Skeletal muscle cell (primary cell): ENCODE data around the gene MBOAT7.
"Not testable (repeated sequence)": the region's sequence is repeated elsewhere in the genome, so short reads cannot be mapped to it uniquely, and the experiment has no call there.

ENCODE experiments used
- DNase-seq: peaks from one replicate; pipeline ENCODE4 v3.0.0-alpha.2; 2010; ENCODE audit warnings: low read depth
- H3K4me3 ChIP-seq: 2 replicates; pipeline ENCODE4 v1.5.1; 2011; ENCODE audit warnings: low read depth, mild to moderate bottlenecking, control low read depth, low read length, moderate library complexity

MBOAT7 gene

DNA sequence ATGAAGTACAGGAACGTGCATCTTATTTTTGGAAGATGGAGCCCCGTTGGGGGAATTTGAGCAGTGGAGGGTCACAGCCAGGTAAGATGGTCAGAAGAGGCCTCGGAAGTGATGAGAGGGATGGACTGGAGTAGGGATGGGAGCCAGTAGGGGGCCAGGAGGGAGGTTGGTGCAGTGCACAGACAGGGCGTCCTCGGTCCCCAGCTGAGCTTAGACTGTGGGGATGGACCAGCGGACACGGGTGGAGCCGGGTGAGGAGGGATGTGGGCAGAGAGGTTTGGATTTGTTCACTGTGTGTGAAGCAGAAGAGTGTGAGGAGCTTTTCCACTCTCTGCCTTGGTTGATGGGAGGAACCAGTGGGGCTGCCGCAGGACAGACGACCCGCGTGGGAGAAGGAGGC is 21.9 kb upstream of the MBOAT7 start:
- no peak for DNase-seq
- H3K4me3 ChIP-seq = no peak overlapping the region

GRCh38 chr19:54209811-54210494 is 20.6 kb upstream of the MBOAT7 start:
- peak; percentile 89 for DNase-seq
- H3K4me3 ChIP-seq = no peak overlapping the region

GRCh38 chr19:54209058-54209810 is 19.9 kb upstream of the MBOAT7 start:
- no peak for DNase-seq

DNA sequence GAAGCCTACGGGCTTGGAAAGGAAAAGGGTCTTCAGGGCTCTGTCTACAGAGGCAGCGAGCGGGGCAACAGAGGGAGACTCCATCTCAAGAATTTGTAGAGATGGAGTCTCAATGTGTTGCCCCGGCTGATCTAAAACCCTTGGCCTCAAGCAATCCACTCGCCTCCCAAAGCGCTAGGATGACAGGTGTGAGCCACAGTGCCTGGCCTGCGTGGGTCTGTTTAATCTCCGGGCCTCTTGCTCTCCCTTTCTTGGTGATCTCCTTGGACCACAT is 19.3 kb upstream of the MBOAT7 start:
- no peak for DNase-seq
- H3K4me3 ChIP-seq = no peak overlapping the region

More at GRCh38 chr19:54209058-54209810, 19.9 kb upstream of the MBOAT7 start:
- H3K4me3 ChIP-seq = no peak overlapping the region

DNA sequence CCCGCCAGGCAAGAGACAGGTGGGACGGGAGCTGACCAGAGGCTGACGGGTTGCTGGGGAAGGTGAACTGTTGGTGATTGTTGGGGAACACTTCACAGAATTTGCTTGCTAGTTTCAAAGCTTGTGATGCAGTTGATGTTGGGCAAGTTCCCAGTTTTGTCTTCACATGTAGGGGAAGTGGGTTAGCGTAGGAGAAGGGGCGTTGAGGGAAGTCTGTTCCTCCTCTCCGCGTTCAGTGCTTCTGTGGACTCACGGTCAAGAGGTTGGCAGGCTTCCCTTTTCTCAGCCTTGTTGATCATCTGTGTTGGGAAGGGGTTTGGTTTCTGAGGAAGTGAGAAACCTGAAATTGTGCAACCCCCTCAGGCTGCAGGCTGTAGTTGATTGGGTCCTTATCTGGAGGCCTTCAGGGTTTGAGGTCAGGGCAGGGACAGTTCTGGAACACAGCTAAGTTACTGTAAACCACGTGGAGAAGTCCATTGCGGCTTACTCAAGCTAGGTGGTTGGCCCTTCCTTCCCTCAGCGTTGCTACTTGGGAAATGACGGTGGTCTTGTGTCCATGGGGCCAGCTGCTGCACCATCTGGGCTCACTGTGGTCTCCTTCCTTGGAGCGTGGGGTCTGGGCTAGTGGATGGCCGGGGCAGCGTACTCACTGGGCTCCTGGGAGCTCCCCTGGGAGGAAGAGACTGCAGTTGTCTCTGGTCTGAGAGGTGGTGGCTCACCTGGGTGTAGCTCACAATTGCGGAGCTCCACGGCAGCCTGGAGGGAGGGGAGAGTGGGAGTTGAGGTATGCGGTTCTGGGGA is 18.8 kb upstream of the MBOAT7 start:
- DNase-seq = peak; percentile 75
- no peak overlapping the region for H3K4me3 ChIP-seq

- no peak overlapping the region for H3K4me3 ChIP-seq
- DNase-seq = no peak
Observed at GRCh38 chr19:54207676-54207982, 18.2 kb upstream of the MBOAT7 start.

- H3K4me3 ChIP-seq, DNase-seq: not testable (repeated sequence)
Observed at GRCh38 chr19:54207193-54207592, 17.8 kb upstream of the MBOAT7 start.

- no peak for DNase-seq
- H3K4me3 ChIP-seq = no peak overlapping the region
Observed at GRCh38 chr19:54206831-54207177, 17.4 kb upstream of the MBOAT7 start.

GRCh38 chr19:54206030-54206830 is 16.9 kb upstream of the MBOAT7 start:
- no peak overlapping the region for H3K4me3 ChIP-seq
- no peak for DNase-seq

DNA sequence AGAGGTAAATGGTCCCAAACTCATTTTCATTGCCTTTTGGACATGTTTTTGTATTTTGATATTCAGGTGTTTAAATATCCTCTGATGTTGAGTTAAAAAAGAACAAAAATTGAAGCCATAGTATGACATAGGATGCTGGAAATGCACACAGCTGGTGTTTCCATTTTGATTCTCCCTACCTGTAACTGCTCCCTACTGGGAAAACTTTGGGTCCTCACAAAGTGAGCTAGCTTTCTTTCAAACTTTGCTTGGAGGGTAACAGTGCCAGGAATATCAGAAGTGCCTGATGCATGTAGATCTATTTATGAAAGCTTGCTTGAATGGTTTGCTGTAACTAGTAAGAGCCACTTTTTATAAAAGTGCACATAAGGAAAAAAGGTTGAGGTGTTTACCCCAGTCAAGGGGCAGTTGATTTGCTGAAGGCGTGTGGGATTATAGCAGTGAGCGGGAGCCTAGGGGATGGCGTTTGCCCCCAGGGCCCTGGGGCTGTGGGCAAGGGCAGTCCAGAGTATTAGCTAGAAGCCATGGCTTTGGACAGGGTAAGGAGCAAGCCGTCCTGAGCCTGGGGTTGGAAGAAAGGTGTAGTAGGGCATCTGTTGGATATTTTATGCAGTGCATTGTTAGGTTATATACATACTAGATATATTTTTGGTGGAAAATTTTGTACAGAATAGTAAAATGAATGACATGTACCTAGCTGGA is 15.5 kb upstream of the MBOAT7 start:
- no peak for DNase-seq
- H3K4me3 ChIP-seq = no peak overlapping the region

- peak overlapping the region; percentile 7 for H3K4me3 ChIP-seq
- DNase-seq = no peak
Observed at GRCh38 chr19:54203151-54203611, 13.8 kb upstream of the MBOAT7 start.

- peak overlapping the region; percentile 71 for H3K4me3 ChIP-seq
- no peak for DNase-seq
Observed at GRCh38 chr19:54201980-54202379, 12.6 kb upstream of the MBOAT7 start.

DNA sequence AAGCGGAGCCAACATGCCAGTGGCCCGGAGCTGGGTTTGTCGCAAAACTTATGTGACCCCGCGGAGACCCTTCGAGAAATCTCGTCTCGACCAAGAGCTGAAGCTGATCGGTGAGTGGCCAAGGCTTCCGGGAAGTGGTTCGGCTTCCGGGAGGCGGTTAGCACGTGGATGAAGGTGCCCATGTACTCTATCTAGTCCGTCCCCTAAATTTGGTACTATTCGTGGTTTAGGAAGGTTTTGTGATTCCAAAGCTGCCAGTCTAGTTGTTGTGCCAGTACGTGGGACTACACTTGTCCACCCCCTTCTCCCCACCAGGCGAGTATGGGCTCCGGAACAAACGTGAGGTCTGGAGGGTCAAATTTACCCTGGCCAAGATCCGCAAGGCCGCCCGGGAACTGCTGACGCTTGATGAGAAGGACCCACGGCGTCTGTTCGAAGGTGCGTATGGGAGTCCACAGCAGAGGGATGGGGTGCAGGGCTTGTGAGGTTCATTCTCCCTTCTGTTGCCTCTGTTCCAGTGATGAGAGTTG is 11.9 kb upstream of the MBOAT7 start:
- DNase-seq = no peak
- H3K4me3 ChIP-seq = peak overlapping the region; percentile 71

- no peak overlapping the region for H3K4me3 ChIP-seq
- DNase-seq = no peak
Observed at GRCh38 chr19:54199401-54199800, 10.0 kb upstream of the MBOAT7 start.

- no peak for DNase-seq
- no peak overlapping the region for H3K4me3 ChIP-seq
Observed at GRCh38 chr19:54197121-54197520, 7.7 kb upstream of the MBOAT7 start.

GRCh38 chr19:54196536-54196935 is 7.2 kb upstream of the MBOAT7 start:
- H3K4me3 ChIP-seq = no peak overlapping the region
- no peak for DNase-seq

DNA sequence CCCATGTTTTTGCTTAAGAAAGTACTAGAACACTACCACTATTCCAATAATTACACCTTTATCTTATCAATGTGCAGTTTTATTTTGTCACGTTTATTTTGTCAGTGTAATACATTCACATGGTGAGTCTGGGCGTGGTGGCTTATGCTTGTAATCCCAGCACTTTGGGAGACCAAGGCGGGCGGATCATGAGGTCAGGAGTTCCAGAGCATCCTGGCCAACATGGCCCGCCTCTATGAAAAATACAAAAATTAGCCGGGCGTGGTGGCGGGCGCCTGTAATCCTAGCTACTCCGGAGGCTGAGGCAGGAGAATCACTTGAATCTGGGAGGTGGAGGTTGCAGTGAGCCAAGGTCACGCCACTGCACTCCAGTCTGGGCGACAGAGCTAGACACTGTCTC is 5.1 kb upstream of the MBOAT7 start:
- not testable (repeated sequence) for H3K4me3 ChIP-seq, DNase-seq

- DNase-seq = no peak
- no peak overlapping the region for H3K4me3 ChIP-seq
Observed at GRCh38 chr19:54193011-54193410, 3.6 kb upstream of the MBOAT7 start.

DNA sequence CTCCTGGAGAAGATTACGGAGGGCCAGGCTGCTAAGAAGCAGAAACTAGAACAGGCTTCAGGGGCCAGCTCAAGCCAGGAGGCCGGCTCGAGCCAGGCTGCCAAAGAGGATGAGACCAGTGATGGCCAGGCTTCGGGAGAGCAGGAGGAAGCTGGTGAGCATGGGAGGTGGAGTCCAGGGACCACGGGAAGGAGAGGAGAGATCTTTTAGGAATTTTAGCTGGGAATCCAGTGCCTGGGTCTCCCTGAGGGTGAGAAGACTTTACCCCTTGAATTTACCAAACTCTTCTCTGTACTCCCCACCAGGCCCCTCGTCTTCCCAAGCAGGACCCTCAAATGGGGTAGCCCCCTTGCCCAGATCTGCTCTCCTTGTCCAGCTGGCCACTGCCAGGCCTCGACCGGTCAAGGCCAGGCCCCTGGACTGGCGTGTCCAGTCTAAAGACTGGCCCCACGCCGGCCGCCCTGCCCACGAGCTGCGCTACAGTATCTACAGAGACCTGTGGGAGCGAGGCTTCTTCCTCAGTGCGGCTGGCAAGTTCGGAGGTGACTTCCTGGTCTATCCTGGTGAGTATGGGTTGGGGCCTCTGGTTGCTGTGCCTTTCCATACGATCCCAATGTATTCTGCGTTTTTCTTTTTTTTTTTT is 2.6 kb upstream of the MBOAT7 start:
- no peak for DNase-seq
- H3K4me3 ChIP-seq = peak overlapping the region; percentile 60
